C4-2B (cell line): ENCODE data around the gene ZNF487.

Source experiments
- H3K27ac ChIP-seq: fragments of 450-650 bp; 2 replicates; pipeline ENCODE4 v1.5.1; 2017
- CTCF ChIP-seq: fragments of 450-650 bp; conservative IDR thresholded peaks from 2 replicates; pipeline ENCODE4 v1.5.1; 2017; ENCODE audit warnings: mild to moderate bottlenecking
- ZFX ChIP-seq: fragments of 450-650 bp; IDR thresholded peaks from 2 replicates; pipeline ENCODE4 v1.6.1; 2017

ZNF487 gene

GRCh38 chr10:43471146-43471545 is 34.2 kb downstream of the ZNF487 start:
- no peak overlapping the region for H3K27ac ChIP-seq
- TF ChIP-seq CTCF (no peak), ZFX (no peak)

- no peak overlapping the region for H3K27ac ChIP-seq
- TF ChIP-seq CTCF, result no peak
- no peak for TF ChIP-seq ZFX
These were observed 35.2 kb downstream of the ZNF487 start for GRCh38 chr10:43471935-43472720.

- no peak overlapping the region for H3K27ac ChIP-seq
- TF ChIP-seq CTCF, result no peak
- no peak for TF ChIP-seq ZFX
These were observed 42.4 kb downstream of the ZNF487 start for GRCh38 chr10:43479275-43479674.

GRCh38 chr10:43482319-43483078 is 45.6 kb downstream of the ZNF487 start:
- H3K27ac ChIP-seq, result no peak overlapping the region
- TF ChIP-seq CTCF (no peak), ZFX (no peak)

GRCh38 chr10:43491855-43492254 is 54.9 kb downstream of the ZNF487 start:
- TF ChIP-seq CTCF, result no peak
- no peak for TF ChIP-seq ZFX
- no peak overlapping the region for H3K27ac ChIP-seq

GRCh38 chr10:43502931-43503330 is 66.0 kb downstream of the ZNF487 start:
- TF ChIP-seq CTCF (no peak), ZFX (no peak)
- no peak overlapping the region for H3K27ac ChIP-seq

GRCh38 chr10:43524434-43525247 is 87.7 kb downstream of the ZNF487 start:
- TF ChIP-seq ZFX (no peak), CTCF (no peak)
- H3K27ac ChIP-seq, result no peak overlapping the region
